Endothelial cell of umbilical vein (primary cell): ENCODE data around the gene PLAGL2. TPM values are rescaled to one million over a fixed set of nuclear protein-coding genes. Genes with fewer than 3 reads are reported as not detected.

Experiments used
- BruUV-seq: library from RNA; stranded (reverse); fragments of 400-500 nt; replicated peaks from 2 replicates; lab custom pipeline; 2021; lab: Mats Ljungman, UMichigan
- CTCF ChIA-PET: fragments of 300-600, 350-600 bp; sonication (Branson Sonifier 250); formaldehyde crosslinking; loops from one replicate; lab custom pipeline; 2021; ENCODE audit warnings: antibody characterized with exemption, inconsistent platforms; lab: Charles Lee
- POLR2A ChIA-PET: fragments of 300-600, 350-600 bp; sonication (Branson Sonifier 250); formaldehyde crosslinking; loops from one replicate; lab custom pipeline; 2021; ENCODE audit warnings: antibody characterized with exemption, inconsistent platforms; lab: Charles Lee
- DNase-seq: peaks from one replicate; pipeline ENCODE4 v3.0.0-alpha.2; 2011; ENCODE audit warnings: low read depth, low spot score
- FAIRE-seq: peaks from 2 replicates; lab custom pipeline; 2011; peaks lifted over from hg19 to GRCh38; lab: Jason Lieb, UNC
- H2AFZ ChIP-seq: 2 replicates; pipeline ENCODE4 v1.6.0; 2012; ENCODE audit warnings: low read depth, low read length, control low read depth, inconsistent platforms
- H3K27ac ChIP-seq: 2 replicates; pipeline ENCODE4 v1.5.1; 2011; ENCODE audit warnings: low read depth, mild to moderate bottlenecking, control low read depth, low read length, moderate library complexity; ENCODE audit not compliant: insufficient read depth
- H3K27me3 ChIP-seq, 2 experiments: 2 replicates each; pipeline versions ENCODE4 v1.6.0 to v1.6.1; 2011; ENCODE audit warnings: low read length in 2 of 2, mixed read lengths in 1 of 2; ENCODE audit not compliant: control insufficient read depth in 2 of 2, insufficient read depth in 2 of 2
- H3K36me3 ChIP-seq, 2 experiments: 2 replicates in 1 of 2; 3 replicates in 1 of 2; pipeline ENCODE4 v1.5.1; 2011; ENCODE audit warnings: low read length in 2 of 2, mild to moderate bottlenecking in 1 of 2, moderate library complexity in 1 of 2; ENCODE audit not compliant: control insufficient read depth in 2 of 2, insufficient read depth in 2 of 2; ENCODE audit errors: extremely low read depth in 1 of 2
- H3K4me1 ChIP-seq: 3 replicates; pipeline ENCODE4 v1.5.1; 2011; ENCODE audit warnings: mild to moderate bottlenecking, low read length; ENCODE audit not compliant: control insufficient read depth, insufficient read depth; ENCODE audit errors: extremely low read depth
- H3K4me2 ChIP-seq: 2 replicates; pipeline ENCODE4 v1.6.1; 2011; ENCODE audit warnings: low read length, control low read depth, mixed read lengths; ENCODE audit not compliant: insufficient read depth
- H3K4me3 ChIP-seq, 3 experiments: fragments of 200-600 bp in 1 of 3; sonication (generic), shearing (Covaris generic) in 1 of 3; replicated peaks in 1 of 3; 2 replicates each; pipeline ENCODE4 v1.5.1; 2011 to 2016; ENCODE audit warnings: control low read depth in 3 of 3, low read length in 3 of 3, mild to moderate bottlenecking in 2 of 3, inconsistent platforms in 1 of 3, low read depth in 1 of 3, moderate library complexity in 1 of 3; ENCODE audit not compliant: insufficient read depth in 1 of 3
- H3K79me2 ChIP-seq: 2 replicates; pipeline ENCODE4 v1.6.0; 2012; ENCODE audit warnings: low read length, inconsistent platforms; ENCODE audit not compliant: control insufficient read depth, insufficient read depth
- H3K9ac ChIP-seq: replicated peaks from 2 replicates; pipeline ENCODE3; 2011; ENCODE audit warnings: low read length, control low read depth; ENCODE audit not compliant: insufficient read depth; ENCODE audit errors: extremely low read depth
- H3K9me1 ChIP-seq: replicated peaks from 3 replicates; pipeline ENCODE4 v1.6.0; 2011; ENCODE audit warnings: mild to moderate bottlenecking, low read length; ENCODE audit not compliant: control insufficient read depth, insufficient read depth; ENCODE audit errors: extremely low read depth
- H3K9me3 ChIP-seq: replicated peaks from 2 replicates; pipeline ENCODE4 v1.5.1; 2012; ENCODE audit warnings: low read length, inconsistent platforms; ENCODE audit not compliant: control insufficient read depth, insufficient read depth
- H4K20me1 ChIP-seq: replicated peaks from 2 replicates; pipeline ENCODE3; 2011; ENCODE audit warnings: mild to moderate bottlenecking, low read length; ENCODE audit not compliant: control insufficient read depth, insufficient read depth; ENCODE audit errors: extremely low read depth
- CTCF ChIP-seq, 2 donors: IDR thresholded peaks; 1 replicate in 1 of 2; 2 replicates in 1 of 2; pipeline ENCODE4 v1.5.1; 2011; ENCODE audit warnings: low read length in 2 of 2, mild to moderate bottlenecking in 2 of 2, moderate library complexity in 2 of 2, control low read depth in 1 of 2, inconsistent platforms in 1 of 2, low read depth in 1 of 2; ENCODE audit not compliant: insufficient read depth in 1 of 2; ENCODE audit errors: extremely low read depth in 1 of 2
- dilution Hi-C: fragments of 300-500 bp; cut with MboI; formaldehyde crosslinking; loops from one replicate; pipeline ENCODE4 v1.15.0; 2019; ENCODE audit warnings: low sequenced_read_pairs; ENCODE audit not compliant: extremely low pct_ligation_motif_present
- intact Hi-C: fragments of 100-400 bp; cut with micrococcal nuclease; formaldehyde crosslinking; loops from one replicate; pipeline ENCODE4 v1.10.0; 2022
- polyA plus RNA-seq, 4 experiments: library from polyadenylated mRNA; depleted of rRNA in 3 of 4; stranded (reverse) in 3 of 4; unstranded in 1 of 4; fragments of >200 nt; gene quantifications; 2 replicates each; pipeline versions ENCODE4 v1.2.1 to v1.2.3, GENCODE V29; 2011 to 2012; ENCODE audit warnings: missing spikeins in 1 of 4
- total RNA-seq: library from RNA; stranded (reverse); gene quantifications from 2 replicates; pipeline ENCODE4 v1.2.3, GENCODE V29; 2021

The PLAGL2 gene
- total and polyA plus RNA-seq, 2 donors (not counting 3 experiments of a cell fraction or from before 2014, with no cell fraction given), result 8.2 to 15.2 TPM

- CTCF ChIA-PET, result no interaction called here
- no peak for FAIRE-seq
Observed at GRCh38 chr20:32235331-32236047, 27.9 kb upstream of the PLAGL2 start.

More at GRCh38 chr20:32235331-32236047, 27.9 kb upstream of the PLAGL2 start:
- POLR2A ChIA-PET, result no interaction called here
- dilution Hi-C loops, result no loop called here
- no peak overlapping the region for H2AFZ ChIP-seq
- no peak overlapping the region for H3K27ac ChIP-seq
- H3K9me3 ChIP-seq, result no peaks in the 10 kb centered on the region
- no peaks in the 10 kb centered on the region for H3K79me2 ChIP-seq
- intact Hi-C loops, result no loop called here
- H4K20me1 ChIP-seq, result no peaks in the 10 kb centered on the region
- H3K27me3 ChIP-seq, result no peaks in the 10 kb centered on the region
- H3K36me3 ChIP-seq, result peaks cover 9 to 38% of the 10 kb centered on the region in 2 experiments
- no peak for TF ChIP-seq CTCF (IDR thresholded peaks at IDR 0.05; ENCODE audit: extremely low read depth in 1 of 2, insufficient read depth in 1 of 2, low read depth in 1 of 2, low read length in 2 of 2)
- H3K4me1 ChIP-seq, result no peaks in the 10 kb centered on the region
- H3K4me3 ChIP-seq, result no peak overlapping the region
- H3K4me2 ChIP-seq, result no peak overlapping the region
- H3K9ac ChIP-seq, result no peak overlapping the region
- DNase-seq, result no peak
- no peaks in the 10 kb centered on the region for H3K9me1 ChIP-seq
- BruUV-seq, result no TSS peak
